HEK293 (cell line): ENCODE results near the gene RANBP1.

Experiments used
- CTCF ChIA-PET: fragments of 350-600 bp; formaldehyde crosslinking; extraction: SDS; loops from one replicate; lab custom pipeline; 2021; ENCODE audit warnings: antibody characterized with exemption; lab: Yijun Ruan, JAX
- POLR2A ChIA-PET: fragments of 300-600 bp; formaldehyde crosslinking; extraction: SDS; loops from one replicate; lab custom pipeline; 2020; ENCODE audit warnings: antibody characterized with exemption, inconsistent platforms; lab: Yijun Ruan, JAX
- H3K27ac ChIP-seq: fragments of 200-500 bp; sonication (Bioruptor generic); 2 replicates; pipeline ENCODE4 v1.5.1; 2014; ENCODE audit warnings: low read depth, low read length, control low read depth, inconsistent platforms; ENCODE audit errors: extremely low read depth
- H3K36me3 ChIP-seq, 2 experiments: fragments of 200-500 bp in 1 of 2; sonication (Bioruptor generic) in 1 of 2; 1 replicate in 1 of 2; 2 replicates in 1 of 2; pipeline ENCODE4 v1.5.1; 2014 to 2017; ENCODE audit warnings: inconsistent platforms in 2 of 2, low read length in 2 of 2; ENCODE audit not compliant: control insufficient read depth in 2 of 2, insufficient read depth in 1 of 2
- H3K4me1 ChIP-seq: fragments of 200-500 bp; sonication (Bioruptor generic); 2 replicates; pipeline ENCODE4 v1.5.1; 2014; ENCODE audit warnings: mild to moderate bottlenecking, low read length, inconsistent platforms; ENCODE audit not compliant: control insufficient read depth, insufficient read depth
- H3K4me3 ChIP-seq: 2 replicates; pipeline ENCODE4 v1.5.1; 2011; ENCODE audit warnings: low read depth, mild to moderate bottlenecking, control low read depth, low read length, moderate library complexity
- H3K9me3 ChIP-seq: fragments of 200-500 bp; sonication (Bioruptor generic); 2 replicates; pipeline ENCODE4 v1.5.1; 2014; ENCODE audit warnings: low read depth, low read length, inconsistent platforms; ENCODE audit not compliant: control insufficient read depth, insufficient read depth
- BCL11A ChIP-seq: fragments of 450-650 bp; formaldehyde crosslinking; IDR thresholded peaks from 2 replicates; pipeline ENCODE4 v1.5.1; 2016; ENCODE audit warnings: low read depth, missing biosample characterization, missing genetic modification characterization
- BCL11B ChIP-seq: fragments of 450-650 bp; formaldehyde crosslinking; IDR thresholded peaks from 2 replicates; pipeline ENCODE4 v1.5.1; 2016; ENCODE audit warnings: low read depth, missing biosample characterization, missing genetic modification characterization
- GLI4 ChIP-seq: fragments of 450-650 bp; formaldehyde crosslinking; IDR thresholded peaks from 2 replicates; pipeline ENCODE4 v1.5.1; 2016; ENCODE audit warnings: missing biosample characterization, missing genetic modification characterization
- GLIS1 ChIP-seq: fragments of 450-650 bp; formaldehyde crosslinking; IDR thresholded peaks from 2 replicates; pipeline ENCODE4 v1.5.1; 2016; ENCODE audit warnings: missing biosample characterization, missing genetic modification characterization
- IKZF3 ChIP-seq: fragments of 450-650 bp; IDR thresholded peaks from 2 replicates; pipeline ENCODE4 v1.5.0; 2018; ENCODE audit warnings: missing biosample characterization, mild to moderate bottlenecking, missing genetic modification characterization, moderate library complexity
- KLF7 ChIP-seq: fragments of 450-650 bp; formaldehyde crosslinking; IDR thresholded peaks from 2 replicates; pipeline ENCODE4 v1.5.1; 2016; ENCODE audit warnings: missing biosample characterization, missing genetic modification characterization, borderline replicate concordance
- ZBTB26 ChIP-seq: fragments of 450-650 bp; formaldehyde crosslinking; optimal IDR thresholded peaks from 2 replicates; pipeline ENCODE3; 2016; ENCODE audit warnings: missing biosample characterization, mild to moderate bottlenecking, missing genetic modification characterization
- ZBTB7A ChIP-seq: fragments of 450-650 bp; formaldehyde crosslinking; IDR thresholded peaks from 2 replicates; pipeline ENCODE4 v1.5.1; 2016; ENCODE audit warnings: low read depth, missing biosample characterization, missing genetic modification characterization
- ZIC2 ChIP-seq: fragments of 450-650 bp; formaldehyde crosslinking; IDR thresholded peaks from 2 replicates; pipeline ENCODE4 v1.5.1; 2016; ENCODE audit warnings: missing biosample characterization, missing genetic modification characterization
- ZNF10 ChIP-seq: fragments of 450-650 bp; formaldehyde crosslinking; IDR thresholded peaks from 2 replicates; pipeline ENCODE4 v1.5.1; 2017; ENCODE audit warnings: missing biosample characterization, missing genetic modification characterization
- ZNF169 ChIP-seq: fragments of 450-650 bp; formaldehyde crosslinking; IDR thresholded peaks from 2 replicates; pipeline ENCODE4 v1.5.1; 2016; ENCODE audit warnings: missing biosample characterization, missing genetic modification characterization
- ZNF174 ChIP-seq: fragments of 450-650 bp; formaldehyde crosslinking; IDR thresholded peaks from 2 replicates; pipeline ENCODE4 v1.5.0; 2017; ENCODE audit warnings: missing biosample characterization, mild to moderate bottlenecking, missing genetic modification characterization
- ZNF394 ChIP-seq: fragments of 450-650 bp; formaldehyde crosslinking; IDR thresholded peaks from 2 replicates; pipeline ENCODE4 v1.5.1; 2016; ENCODE audit warnings: missing biosample characterization, missing genetic modification characterization, mild to moderate bottlenecking, moderate library complexity, borderline replicate concordance
- ZNF560 ChIP-seq: fragments of 450-650 bp; formaldehyde crosslinking; IDR thresholded peaks from 2 replicates; pipeline ENCODE4 v1.5.1; 2017; ENCODE audit warnings: missing biosample characterization, missing genetic modification characterization, borderline replicate concordance
- ZNF561 ChIP-seq: fragments of 450-650 bp; IDR thresholded peaks from 2 replicates; pipeline ENCODE4 v1.5.1; 2018; ENCODE audit warnings: missing biosample characterization, missing genetic modification characterization, borderline replicate concordance
- ZNF621 ChIP-seq: fragments of 450-650 bp; formaldehyde crosslinking; IDR thresholded peaks from 2 replicates; pipeline ENCODE4 v1.5.1; 2017; ENCODE audit warnings: missing biosample characterization, missing genetic modification characterization
- ZNF645 ChIP-seq: fragments of 450-650 bp; formaldehyde crosslinking; IDR thresholded peaks from 2 replicates; pipeline ENCODE4; 2016; ENCODE audit warnings: missing biosample characterization, missing genetic modification characterization
- ZNF654 ChIP-seq: fragments of 450-650 bp; formaldehyde crosslinking; IDR thresholded peaks from 2 replicates; pipeline ENCODE4 v1.5.1; 2016; ENCODE audit warnings: low read depth, missing biosample characterization, missing genetic modification characterization
- ZNF658 ChIP-seq: fragments of 450-650 bp; formaldehyde crosslinking; IDR thresholded peaks from 2 replicates; pipeline ENCODE4; 2016; ENCODE audit warnings: missing biosample characterization, missing genetic modification characterization
- ZNF660 ChIP-seq: fragments of 450-650 bp; IDR thresholded peaks from 2 replicates; pipeline ENCODE4 v1.5.1; 2018; ENCODE audit warnings: missing biosample characterization, mild to moderate bottlenecking, missing genetic modification characterization
- ZSCAN4 ChIP-seq: fragments of 450-650 bp; formaldehyde crosslinking; IDR thresholded peaks from 2 replicates; pipeline ENCODE4 v1.5.1; 2017; ENCODE audit warnings: missing biosample characterization, missing genetic modification characterization

RANBP1 gene

GRCh38 chr22:20093418-20094196, 22.3 kb upstream of the RANBP1 start:
- H3K4me3 ChIP-seq: no peak overlapping the region
- peaks cover 66 to 99% of the 10 kb centered on the region in 2 experiments for H3K36me3 ChIP-seq
- TF ChIP-seq ZBTB26 (tag by site-specific recombination) (no peak), BCL11B (tag by site-specific recombination) (no peak), ZNF645 (no peak), ZNF174 (tag by site-specific recombination) (no peak), GLIS1 (tag by site-specific recombination) (no peak), ZNF10 (tag by site-specific recombination) (no peak), GLI4 (tag by site-specific recombination) (no peak), KLF7 (tag by site-specific recombination) (no peak), IKZF3 (tag by site-specific recombination) (no peak), ZNF660 (tag by site-specific recombination) (no peak), ZNF169 (tag by site-specific recombination) (no peak), ZNF394 (no peak), ZNF658 (tag by site-specific recombination) (no peak), ZNF561 (tag by site-specific recombination) (no peak), ZNF560 (tag by site-specific recombination) (no peak), ZIC2 (no peak), ZNF621 (tag by site-specific recombination) (no peak)
- H3K4me1 ChIP-seq: no peaks in the 10 kb centered on the region
- no peak overlapping the region for H3K27ac ChIP-seq
- H3K9me3 ChIP-seq: no peaks in the 10 kb centered on the region
- CTCF ChIA-PET: interaction anchor here (0.9 kb wide), 1 partner anchor 8 kb away, joined by 4 read pairs; no protein-coding TSS in a partner anchor
- POLR2A ChIA-PET: interaction anchor here (0.7 to 1.9 kb wide), 4 partner anchors 8 to 24 kb away, joined by 3 to 5 read pairs (median 3); partner anchors contain the start of gene TRMT2A

- H3K4me3 ChIP-seq: no peak overlapping the region
- POLR2A ChIA-PET: interaction anchor here (0.7 to 1.9 kb wide), 5 partner anchors 8 to 23 kb away, joined by 3 to 5 read pairs (median 3); partner anchors contain the start of gene TRMT2A
- no peaks in the 10 kb centered on the region for H3K4me1 ChIP-seq
- H3K9me3 ChIP-seq: no peaks in the 10 kb centered on the region
- no peak overlapping the region for H3K27ac ChIP-seq
- TF ChIP-seq ZNF10 (tag by site-specific recombination) (no peak), ZBTB7A (tag by site-specific recombination) (no peak), ZSCAN4 (no peak), ZNF654 (no peak), BCL11A (tag by site-specific recombination) (no peak), IKZF3 (tag by site-specific recombination) (no peak)
- CTCF ChIA-PET: interaction anchor here (0.9 kb wide), 1 partner anchor 9 kb away, joined by 4 read pairs; no protein-coding TSS in a partner anchor
- H3K36me3 ChIP-seq: peaks cover 63 to 99% of the 10 kb centered on the region in 2 experiments
These were observed 21.6 kb upstream of the RANBP1 start for GRCh38 chr22:20094197-20094807.
